Testis (tissue), 2 donors: ENCODE measurements around the gene NKX6-2.

Experiments used
- CTCF ChIP-seq, 3 experiments: fragments of 450-650 bp in 2 of 3; fragments of 200-600 bp in 1 of 3; sonication (generic) in 1 of 3; IDR thresholded peaks; one replicate each; pipeline ENCODE4 v1.5.1; 2016 to 2019; ENCODE audit warnings: antibody characterized with exemption in 3 of 3, mild to moderate bottlenecking in 2 of 3, moderate library complexity in 1 of 3
- POLR2A ChIP-seq: fragments of 450-650 bp; IDR thresholded peaks from one replicate; pipeline ENCODE4 v1.6.1; 2017; ENCODE audit warnings: antibody characterized with exemption, mild to moderate bottlenecking, moderate library complexity

GRCh38 chr10:132798403-132798802 is 12.5 kb upstream of the NKX6-2 start:
- no peak for TF ChIP-seq POLR2A
- TF ChIP-seq CTCF (IDR thresholded peaks at IDR 0.05) = no peak
